Stimulated activated CD8-positive, alpha-beta memory T cell treated with anti-CD3 and anti-CD28 coated beads, Interleukin-12 subunit alpha, Interleukin-12 subunit beta, amount 100 ng/mL, for 24 hours (primary cell): ENCODE data around the gene OR52E6.

Experiments used
- DNase-seq: peaks from one replicate; pipeline ENCODE4 v3.0.0-alpha.2; 2020; ENCODE audit errors: extremely low read depth

Gene OR52E6

DNA sequence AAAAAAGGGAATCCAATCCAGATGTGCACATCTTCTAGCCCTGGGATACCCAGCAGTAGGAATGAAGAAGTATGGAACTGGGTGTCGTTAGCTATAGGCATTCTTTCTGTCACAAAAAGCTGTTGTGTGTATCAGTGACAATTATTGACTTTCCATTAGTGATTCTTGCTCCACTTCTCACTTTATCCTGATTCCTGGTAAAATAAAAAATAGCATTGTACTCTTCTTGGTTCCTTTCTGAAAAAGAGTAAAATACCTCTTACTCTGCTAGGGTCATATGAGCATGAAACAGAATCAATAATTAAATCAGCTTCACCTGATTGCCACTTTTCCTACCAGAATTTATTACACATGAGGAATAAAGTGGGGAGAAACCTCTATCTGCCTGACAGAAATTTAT, at the start of gene OR52E6:
Gene OR52E6, minus strand, starts transcription at position 101 of the 400 bp plus-strand sequence. Its CDS starts 0 bp downstream, at position 101.
- DNase-seq = no peak

DNA sequence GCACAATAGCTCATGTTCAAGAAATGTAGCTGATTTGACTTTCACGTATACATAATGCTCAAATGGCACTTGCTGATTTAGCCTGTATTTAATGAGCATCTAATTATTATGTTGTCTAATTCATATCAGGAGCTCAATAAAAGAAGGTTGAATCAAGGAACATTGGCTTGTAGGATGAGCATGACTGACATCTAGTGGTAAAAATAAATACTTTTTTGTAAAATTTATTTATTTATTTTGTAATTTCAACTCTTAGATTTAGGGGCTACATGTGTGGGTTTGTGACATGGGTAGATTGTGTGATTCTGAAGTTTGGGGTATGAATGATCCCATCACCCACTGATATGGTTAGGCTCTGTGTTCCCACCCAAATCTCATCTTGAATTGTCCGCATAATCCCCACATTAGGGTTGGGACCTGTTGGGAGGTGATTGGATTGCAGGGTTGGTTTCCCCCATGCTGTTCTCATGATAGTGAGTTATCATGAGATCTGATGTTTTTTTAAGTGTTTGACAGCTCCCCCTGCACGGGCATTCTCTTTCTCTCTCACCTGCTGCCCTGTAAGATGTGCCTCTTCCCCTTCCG, 49.6 kb upstream of the OR52E6 start:
- no peak for DNase-seq

DNA sequence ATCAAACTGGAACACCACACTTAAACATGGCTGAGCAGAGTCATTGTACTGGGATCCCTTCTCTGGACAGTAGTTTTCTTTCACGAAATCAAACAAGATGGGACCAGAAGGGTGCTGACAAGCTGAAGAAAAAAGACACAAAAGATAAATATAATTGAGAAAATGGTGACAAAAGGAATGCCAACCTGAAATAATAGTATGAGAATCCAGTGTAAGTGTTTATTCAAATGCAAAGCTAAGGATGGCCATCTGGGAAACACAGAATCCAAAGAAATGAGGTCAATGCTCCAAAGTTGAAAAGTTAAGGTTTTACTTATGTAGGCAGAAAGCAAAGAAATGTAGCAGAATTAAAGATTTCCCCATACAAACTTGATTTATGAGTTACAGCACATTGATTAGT, 46.0 kb upstream of the OR52E6 start:
- DNase-seq = no peak

DNA sequence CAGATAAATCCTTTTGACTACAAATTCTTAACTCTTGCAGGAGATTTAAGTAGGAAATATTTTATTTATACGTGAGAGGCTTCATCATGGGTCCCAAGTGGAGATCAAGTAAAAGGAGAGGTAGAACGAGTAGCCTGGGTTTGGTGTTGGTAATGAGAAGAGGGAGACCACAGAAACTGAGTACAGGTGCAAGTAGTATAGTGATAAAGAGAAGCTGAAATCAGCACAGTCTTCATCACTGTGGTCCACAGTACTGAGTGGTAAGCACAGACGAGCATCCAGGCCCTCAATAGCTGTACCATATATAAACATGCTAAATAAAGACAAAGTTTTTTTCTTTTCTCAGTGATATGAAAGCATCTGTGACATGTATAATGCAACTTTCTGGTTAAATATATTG, 45.5 kb upstream of the OR52E6 start:
- DNase-seq = no peak

DNA sequence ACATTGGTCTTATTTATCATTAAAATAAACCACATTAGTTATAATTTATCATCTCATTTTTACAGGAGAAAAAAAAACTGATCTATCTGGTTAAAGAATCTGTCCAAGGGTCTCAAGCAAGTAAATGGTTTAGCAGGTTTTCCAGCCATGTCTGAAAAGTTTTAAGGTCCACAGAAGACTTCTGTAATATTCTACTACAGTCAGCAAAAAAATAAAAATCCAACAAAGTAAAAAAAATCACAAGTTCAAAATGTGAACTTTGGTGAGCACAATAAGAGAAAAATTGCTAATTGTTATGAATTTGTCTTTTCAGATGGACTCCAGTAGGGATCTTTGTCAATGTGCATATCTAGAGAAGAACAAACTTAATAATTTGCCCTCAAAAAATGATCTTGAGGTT, 40.1 kb upstream of the OR52E6 start:
- no peak for DNase-seq

DNA sequence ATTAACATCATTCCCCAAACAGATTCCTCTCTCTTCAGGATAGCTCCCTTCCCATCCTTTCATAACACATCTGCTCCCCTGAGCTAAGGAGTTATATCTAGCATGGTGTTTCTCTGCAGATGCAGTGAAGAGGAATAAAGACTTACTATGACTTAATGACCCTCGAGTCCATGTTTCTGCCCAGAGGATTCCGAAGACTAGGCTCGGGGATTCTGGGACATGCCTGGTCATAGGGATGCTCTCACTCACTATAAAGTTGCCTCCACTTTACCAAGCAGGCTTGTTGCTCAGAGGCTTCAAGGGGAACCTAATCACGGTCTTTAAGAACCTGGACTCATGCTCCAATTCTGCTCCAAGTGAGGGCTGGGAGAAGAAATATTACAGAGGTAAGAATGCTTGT, 38.6 kb upstream of the OR52E6 start, which contains the start of gene OR52E4:
Gene OR52E4, plus strand, starts transcription at position 301 of the 400 bp plus-strand sequence. CDS start 3,664 bp downstream, outside the sequence.
- no peak for DNase-seq

DNA sequence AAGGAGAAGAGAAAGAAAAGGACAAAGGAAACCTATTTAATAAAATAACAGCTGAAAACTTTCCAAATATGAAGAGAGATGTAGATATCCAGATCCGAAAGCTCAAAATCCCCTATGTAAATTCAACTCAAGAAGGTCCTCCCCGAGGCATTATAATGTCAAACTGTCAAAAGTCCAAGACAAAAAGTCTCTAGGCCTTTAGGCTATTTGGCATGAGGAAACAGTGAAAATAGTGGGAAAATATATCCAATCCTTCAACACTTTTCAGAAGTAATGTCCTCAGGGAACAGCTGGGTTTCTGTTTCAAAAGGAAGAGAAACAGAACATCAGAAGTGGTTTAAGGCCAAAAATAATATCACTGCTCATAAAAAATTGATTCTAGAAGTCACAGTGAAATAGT, 36.9 kb upstream of the OR52E6 start:
- DNase-seq = no peak

DNA sequence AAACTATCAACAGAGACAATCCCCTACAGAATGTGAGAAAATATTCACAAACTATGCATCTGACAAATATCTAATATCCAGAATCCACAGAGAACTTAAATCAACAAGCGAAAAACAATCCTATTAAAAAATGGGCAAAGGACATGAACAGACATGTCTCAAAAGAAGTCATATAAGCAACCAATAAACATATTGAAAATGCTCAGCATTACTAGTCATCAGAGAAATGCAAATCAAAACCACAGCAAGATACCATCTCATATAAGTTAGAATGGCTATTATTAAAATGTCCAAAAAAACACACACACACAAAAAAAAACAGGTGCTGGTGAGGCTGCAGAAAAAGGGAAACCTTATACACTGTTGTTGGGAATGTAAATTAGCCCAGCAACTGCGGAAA, 24.1 kb upstream of the OR52E6 start:
- DNase-seq = no peak

DNA sequence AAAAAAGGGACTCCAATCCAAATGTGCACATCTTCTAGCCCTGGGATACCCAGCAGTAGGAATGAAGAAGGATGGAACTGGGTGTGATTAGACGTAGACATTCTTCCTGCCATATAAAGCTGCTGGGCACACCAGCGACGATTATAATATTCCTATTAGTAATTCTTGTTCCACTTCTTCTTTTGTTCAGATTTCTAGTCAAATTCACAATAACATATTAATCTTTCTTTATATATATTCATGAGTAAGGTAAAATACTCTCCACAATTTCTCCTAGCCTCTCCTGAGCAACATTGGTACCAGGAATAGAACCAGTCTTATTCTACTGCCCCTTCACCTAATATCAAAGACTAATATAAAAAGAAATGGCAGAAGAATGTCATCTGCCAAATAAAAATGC, 15.9 kb upstream of the OR52E6 start, which contains the start of gene OR52E8:
Gene OR52E8, minus strand, starts transcription at position 101 of the 400 bp plus-strand sequence. Its CDS starts 0 bp downstream, at position 101.
- no peak for DNase-seq

DNA sequence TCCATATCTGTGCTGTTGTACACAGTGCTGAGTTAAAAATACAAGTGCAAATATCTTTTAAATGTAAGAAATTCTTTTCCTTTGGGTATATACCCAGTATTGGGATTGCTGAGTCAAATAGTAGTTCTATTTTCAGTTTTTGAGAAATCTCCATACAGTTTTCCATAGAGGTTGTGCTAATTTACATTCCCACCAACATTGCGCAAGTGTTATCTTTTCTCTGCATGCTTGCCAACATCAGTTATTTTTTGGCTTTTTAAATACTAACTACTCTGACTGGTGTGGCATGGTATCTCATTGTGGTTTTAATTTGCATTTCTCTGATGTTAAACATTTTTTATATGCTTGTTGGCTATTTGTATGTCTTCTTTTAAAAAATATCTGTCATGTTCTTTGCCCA, 9.3 kb upstream of the OR52E6 start:
- no peak for DNase-seq

DNA sequence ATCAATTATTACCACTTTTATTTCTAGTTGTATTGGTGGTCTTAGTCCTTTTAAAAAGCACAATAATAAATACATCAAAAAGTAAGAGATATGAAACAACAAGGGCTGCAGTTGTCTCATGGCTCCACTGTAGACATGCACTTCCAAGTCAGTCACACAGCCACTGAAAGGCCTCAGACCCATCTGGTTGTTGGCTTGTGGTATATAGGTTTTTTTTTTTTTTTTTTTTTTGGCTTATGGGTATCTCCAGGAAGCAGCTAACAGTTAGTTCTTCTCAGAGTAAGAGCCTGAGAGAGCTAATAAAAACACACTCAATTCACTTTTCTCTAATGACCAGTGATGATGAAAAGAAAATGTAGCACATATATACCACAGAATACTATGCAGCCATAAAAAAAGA, 6.0 kb upstream of the OR52E6 start:
- no peak for DNase-seq

DNA sequence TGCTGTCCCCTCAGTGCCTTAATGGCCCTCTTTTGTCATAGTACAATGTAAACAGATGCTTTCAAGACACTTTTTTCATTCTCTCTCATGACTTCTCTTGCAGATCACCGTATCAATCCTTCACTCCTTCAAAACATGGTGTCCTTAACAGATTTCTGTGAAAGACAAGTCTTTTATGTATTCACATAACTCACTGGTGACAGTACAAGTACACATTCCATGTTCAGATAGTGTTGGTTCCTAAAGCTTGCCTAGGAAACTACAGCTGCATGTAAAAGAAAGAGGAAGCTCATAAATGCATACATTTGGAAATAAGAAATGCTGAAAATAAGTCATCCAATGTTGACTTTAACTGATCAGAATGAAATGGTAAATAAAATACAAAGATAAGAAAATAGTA, 5.0 kb upstream of the OR52E6 start:
- no peak for DNase-seq

DNA sequence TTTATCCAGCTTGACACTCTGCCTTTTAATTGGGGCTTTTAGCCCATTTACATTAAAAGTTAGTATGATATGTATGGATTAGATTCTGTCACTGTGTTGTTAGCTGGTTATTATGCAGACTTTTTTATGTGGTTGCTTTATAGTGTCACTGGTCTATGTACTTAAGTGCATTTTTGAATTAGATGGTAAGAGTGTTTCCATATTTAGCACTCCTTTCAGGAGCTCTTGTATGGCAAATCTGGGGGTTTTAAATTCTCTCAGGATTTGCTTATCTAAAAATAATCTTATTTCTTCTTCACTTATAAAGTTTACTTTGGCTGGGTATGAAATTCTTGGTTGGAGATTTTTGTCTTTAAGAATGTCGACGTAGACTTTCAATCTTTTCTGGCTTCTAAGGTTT, 4.0 kb downstream of the OR52E6 start:
- no peak for DNase-seq

DNA sequence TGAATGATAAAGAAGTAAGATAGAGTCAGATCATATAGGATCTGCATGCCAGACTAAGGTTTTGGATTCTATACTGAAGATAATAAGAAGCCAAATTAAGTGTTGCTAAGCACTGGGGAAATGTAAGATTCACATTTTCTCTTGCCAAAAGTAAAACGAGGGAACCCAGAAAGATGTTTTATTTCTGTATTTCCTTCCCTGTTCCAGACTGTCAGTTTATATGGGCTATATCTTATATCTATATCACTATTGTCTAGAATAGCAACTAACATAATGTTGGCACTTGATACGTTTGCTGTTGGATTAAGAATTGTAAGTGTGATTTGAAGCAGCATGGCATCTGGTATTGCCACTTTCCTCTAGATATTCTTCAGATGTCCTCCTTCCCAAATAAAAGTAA, 8.3 kb downstream of the OR52E6 start:
- DNase-seq = no peak

DNA sequence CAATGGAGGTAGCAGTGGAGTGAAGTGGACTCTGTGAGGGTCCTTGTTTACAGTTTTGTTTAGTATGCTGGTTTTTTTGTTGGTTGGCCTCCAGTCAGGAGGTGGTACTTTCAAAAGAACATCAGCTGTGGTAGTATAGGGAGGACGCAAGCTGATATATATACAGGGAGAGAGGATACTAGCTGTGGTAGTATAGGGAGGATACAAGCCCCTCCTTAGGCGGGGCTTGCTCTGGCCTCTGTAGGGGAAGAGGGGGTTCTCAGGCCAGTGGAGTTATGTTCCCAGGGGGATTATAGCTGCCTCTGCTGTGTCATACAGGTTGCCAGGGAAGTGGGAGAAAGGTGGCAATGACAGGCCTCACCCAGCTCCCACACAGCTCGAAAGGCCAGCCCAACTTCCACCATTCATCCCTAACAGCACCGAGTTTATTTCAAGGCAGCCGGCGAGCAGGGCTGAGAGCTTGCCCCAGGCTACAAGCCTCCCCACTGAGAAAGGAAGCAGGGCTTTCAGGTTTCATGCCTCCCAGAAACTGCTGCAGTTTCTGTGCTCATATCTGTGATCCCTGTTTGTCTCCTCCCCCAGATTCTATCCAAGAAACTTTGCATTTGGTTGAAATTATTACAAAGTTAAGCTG, 10.4 kb downstream of the OR52E6 start:
- DNase-seq = no peak

DNA sequence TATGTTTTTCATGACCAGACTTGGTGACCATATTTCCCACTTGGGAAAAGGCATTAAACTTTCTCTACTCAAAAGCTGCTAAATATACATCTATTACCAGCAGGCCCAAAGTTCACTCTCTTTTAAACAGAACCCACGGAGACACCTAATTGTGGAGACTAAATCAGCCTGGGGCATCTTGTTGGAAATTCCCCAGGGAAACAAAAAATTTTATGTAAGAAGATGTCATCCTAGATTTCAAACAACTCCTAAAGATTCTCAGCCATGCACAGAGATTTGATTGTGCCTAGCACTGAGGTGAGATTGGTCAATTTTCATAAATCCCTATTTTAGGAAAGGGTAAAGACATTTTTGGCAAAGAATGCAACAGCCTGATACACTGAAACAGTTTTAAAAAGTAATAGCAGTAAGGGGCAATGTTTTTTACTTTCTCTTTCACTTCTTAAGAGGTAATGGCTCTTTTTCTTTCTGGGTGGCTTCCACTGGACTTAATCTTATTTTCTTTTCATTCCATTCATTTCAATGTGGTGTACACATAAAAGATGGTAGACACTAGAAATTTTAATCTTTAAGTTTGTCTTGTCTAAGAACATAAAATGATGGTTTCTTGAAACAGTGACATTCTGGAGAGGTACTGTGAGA, 23.3 kb downstream of the OR52E6 start:
- DNase-seq = no peak

DNA sequence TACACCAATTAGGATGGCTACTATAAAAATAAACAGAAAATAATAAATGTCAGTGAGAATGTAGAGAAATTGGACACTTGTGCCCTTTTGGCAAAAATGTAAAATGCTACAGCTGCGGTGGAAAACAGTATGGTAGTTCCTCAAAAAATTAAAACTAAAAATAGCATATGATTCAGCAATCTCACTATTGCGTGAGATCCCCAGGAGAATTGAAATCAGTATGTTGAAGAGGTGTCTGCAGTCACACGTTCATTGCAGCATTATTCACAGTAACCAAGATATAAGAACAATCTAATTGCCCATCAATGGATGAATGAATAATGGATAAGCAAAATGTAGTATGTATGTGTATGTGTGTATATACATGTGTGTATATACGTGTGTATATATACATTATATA, 26.2 kb downstream of the OR52E6 start:
- no peak for DNase-seq

DNA sequence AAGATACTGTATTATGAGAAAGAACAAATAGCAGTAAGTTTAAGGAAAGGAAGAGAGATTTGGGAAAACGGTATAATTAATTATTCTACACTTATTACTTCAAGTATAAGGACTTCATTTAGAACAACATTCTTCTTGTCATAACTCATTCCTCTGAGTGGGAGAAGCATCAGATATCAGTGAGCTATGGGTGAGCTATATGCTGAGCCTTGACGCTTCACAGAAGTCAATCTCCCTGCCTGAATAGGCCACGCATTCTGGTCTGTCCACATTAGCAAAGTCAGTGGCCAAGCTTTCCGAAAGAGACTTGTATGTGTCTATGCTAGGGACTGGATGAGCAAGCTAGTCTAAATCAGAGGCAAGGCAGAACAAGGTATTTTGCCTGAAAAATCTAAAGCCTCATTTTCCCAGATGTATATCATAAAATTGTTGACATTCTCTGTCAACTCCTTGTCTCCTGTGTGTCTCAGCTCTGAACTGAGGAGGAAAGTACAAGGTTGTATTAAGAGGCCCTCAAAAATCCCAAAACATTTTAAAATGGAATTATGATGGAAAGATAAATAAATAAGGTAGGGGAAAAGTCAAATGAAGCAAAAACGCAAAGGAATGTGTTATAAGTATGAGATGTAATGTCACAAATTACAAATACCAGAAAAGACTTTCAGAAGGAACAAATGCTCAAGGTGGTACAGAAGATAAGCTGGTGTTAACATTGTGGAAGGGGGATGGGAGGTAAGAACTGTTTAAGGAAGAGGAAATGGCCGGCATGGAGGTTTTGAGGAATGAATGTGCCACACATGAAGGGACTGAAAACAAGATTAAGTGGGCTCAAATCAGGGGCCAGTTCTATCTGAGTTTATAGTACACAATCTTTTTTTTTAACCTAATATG, 31.5 kb downstream of the OR52E6 start:
- DNase-seq = no peak

DNA sequence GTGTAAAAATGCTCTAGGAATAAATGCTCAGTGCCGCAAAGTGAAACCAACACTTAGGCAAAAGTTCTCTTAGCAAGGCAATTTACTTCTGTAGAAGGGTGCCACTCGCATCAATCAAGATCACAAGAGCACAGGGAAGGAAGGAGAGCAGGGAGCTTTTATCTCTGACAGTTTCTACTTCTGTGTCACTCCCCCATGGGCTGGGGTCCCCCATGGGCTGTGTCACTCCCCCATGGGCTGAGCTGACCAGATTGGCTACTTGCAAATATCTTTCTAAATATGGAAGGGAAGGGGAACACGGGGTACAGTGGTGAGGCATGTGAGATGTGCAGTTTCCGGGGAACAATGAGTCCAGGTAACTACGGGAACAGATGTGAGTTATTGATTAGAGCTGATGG, 32.6 kb downstream of the OR52E6 start:
- DNase-seq = no peak

DNA sequence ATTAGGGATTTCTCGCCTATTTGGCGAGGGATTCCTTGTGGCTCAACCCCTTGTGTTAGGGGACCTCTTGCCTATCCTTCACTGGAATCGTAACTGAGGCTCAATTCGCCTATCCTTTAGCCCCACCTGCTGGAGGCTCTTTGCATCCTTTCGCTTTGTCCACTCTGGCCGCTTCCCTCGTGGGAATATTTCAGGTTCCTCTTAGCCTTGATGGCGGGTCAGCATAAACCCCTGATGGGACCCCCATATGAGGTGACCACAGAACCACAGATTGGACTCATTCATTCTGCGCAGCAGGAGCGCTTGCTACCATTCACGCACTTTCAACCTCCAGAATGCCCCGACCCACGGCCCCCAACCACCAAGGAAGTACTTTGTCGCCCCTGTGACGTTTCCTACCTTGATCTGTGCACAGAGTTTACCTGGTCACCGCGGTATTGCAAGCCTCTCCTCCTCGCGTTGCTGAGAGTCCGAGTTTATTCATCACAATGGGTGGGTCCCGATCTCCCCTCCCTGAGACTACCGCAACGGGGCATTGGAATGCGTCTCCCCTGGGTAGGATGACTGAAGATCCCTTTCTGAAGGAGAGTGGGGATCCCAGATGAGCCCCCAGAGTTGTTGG, 33.1 kb downstream of the OR52E6 start, which contains the start of gene OR52N2:
Gene OR52N2, plus strand, starts transcription at position 425 of the 622 bp plus-strand sequence. CDS start 11,412 bp downstream, outside the sequence.
- DNase-seq = peak; percentile 1

DNA sequence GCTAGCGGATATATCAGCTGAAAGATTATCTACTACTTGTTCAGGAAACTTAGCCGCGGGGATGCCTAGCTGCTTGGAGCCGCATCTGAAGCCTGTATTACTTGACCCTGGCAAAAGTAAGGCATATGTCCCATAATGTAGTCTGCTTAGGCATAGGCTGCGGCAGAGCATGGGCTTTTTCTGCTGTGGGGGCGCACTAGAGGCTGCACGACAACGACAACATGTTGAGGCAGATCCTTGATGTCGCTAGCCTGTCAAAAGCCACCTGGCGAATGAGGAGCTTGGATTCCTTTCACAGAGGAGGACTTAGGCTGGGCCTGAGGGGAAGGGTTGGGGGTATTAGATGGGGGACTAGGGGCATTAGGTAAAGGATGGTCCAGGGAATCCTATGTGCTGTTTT, 34.1 kb downstream of the OR52E6 start:
- no peak for DNase-seq

DNA sequence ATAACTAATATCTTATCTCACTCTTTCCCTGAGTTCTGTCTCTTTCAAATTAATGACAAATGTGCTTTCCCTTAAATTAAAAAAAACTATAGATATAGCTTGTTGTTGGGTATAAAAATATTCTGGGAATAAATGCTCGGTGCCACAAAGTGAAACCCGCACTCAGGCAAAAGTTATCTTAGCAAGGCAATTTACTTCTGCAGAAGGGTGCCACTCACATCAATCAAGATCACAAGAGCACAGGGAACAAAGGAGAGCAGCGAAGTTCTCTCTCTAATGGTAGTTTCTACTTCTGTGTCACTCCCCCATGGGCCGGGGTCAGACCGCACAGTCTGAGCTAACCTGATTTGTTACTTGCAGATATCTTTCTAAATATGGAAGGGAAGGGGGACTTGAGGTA, 37.7 kb downstream of the OR52E6 start:
- no peak for DNase-seq
